HCT116 (cell line): ENCODE data around the gene KCNIP3.

Source experiments
- JUND ChIP-seq: IDR thresholded peaks from 2 replicates; pipeline ENCODE4 v1.6.1; 2012
- POLR2A ChIP-seq: IDR thresholded peaks from 2 replicates; pipeline ENCODE4 v1.7.0; 2011; ENCODE audit warnings: borderline replicate concordance; ENCODE audit not compliant: insufficient read depth, insufficient read length; ENCODE audit errors: extremely low read depth
- ZNF274 ChIP-seq: fragments of 200-500 bp; sonication (Bioruptor generic); IDR thresholded peaks from 2 replicates; pipeline ENCODE4 v1.6.1; 2014; ENCODE audit warnings: mild to moderate bottlenecking, low read depth, low read length, inconsistent platforms
- TF ChIP-seq, protein P1 (sequence below), 3 experiments: fragments of 200-600 bp in 1 of 3; sonication (generic) in 1 of 3; IDR thresholded peaks in 2 of 3; conservative IDR thresholded peaks in 1 of 3; 2 replicates each; pipeline ENCODE4 v1.5.1; 2012 to 2017; ENCODE audit warnings: low read depth in 2 of 3, low read length in 2 of 3, antibody characterized with exemption in 1 of 3, borderline replicate concordance in 1 of 3, control low read depth in 1 of 3, mild to moderate bottlenecking in 1 of 3, mixed read lengths in 1 of 3, mixed run types in 1 of 3, moderate library complexity in 1 of 3; ENCODE audit not compliant: insufficient read depth in 1 of 3

DNA sequence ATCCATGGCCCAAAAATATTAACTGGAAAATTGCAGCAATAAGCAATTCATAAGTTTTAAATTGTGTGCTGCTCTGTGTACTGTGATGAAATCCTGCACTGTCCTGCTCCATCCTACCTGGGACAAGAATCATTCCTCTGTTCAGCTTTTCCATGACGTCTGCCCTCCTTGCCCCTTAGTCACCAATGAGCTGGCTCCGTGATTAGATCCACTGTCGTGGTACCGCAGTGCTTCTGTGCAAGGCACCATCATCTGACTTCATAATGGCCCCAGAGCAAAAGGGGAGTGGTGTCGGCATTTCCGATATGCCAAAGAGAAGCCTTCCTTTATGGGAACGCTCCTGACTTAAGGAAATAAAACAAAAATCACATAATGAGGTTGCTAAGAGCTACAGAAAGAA lies 101.9 kb downstream of the KCNIP3 start:
- TF ChIP-seq JUND: no peak
- TF ChIP-seq, protein P1, sequence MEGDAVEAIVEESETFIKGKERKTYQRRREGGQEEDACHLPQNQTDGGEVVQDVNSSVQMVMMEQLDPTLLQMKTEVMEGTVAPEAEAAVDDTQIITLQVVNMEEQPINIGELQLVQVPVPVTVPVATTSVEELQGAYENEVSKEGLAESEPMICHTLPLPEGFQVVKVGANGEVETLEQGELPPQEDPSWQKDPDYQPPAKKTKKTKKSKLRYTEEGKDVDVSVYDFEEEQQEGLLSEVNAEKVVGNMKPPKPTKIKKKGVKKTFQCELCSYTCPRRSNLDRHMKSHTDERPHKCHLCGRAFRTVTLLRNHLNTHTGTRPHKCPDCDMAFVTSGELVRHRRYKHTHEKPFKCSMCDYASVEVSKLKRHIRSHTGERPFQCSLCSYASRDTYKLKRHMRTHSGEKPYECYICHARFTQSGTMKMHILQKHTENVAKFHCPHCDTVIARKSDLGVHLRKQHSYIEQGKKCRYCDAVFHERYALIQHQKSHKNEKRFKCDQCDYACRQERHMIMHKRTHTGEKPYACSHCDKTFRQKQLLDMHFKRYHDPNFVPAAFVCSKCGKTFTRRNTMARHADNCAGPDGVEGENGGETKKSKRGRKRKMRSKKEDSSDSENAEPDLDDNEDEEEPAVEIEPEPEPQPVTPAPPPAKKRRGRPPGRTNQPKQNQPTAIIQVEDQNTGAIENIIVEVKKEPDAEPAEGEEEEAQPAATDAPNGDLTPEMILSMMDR (IDR thresholded peaks at IDR 0.05 in 2 of 3, conservative IDR thresholded peaks at IDR 0.05 in 1 of 3; ENCODE audit: borderline replicate concordance in 1 of 3, insufficient read depth in 1 of 3, low read depth in 2 of 3, low read length in 2 of 3): no peak
- no peak for TF ChIP-seq ZNF274
- no peak for TF ChIP-seq POLR2A
